Right atrium auricular region (tissue), 2 donors: ENCODE results near the gene RNF125. TPM values are rescaled to one million over a fixed set of nuclear protein-coding genes. Genes with fewer than 3 reads are reported as not detected.

Experiments
- DNase-seq: peaks from one replicate; pipeline ENCODE4 v3.0.0-alpha.2; 2019; ENCODE audit warnings: low spot score
- H3K27ac ChIP-seq, 2 donors: fragments of 200-600 bp; sonication (generic); 1 replicate in 1 of 2; 2 replicates in 1 of 2; pipeline ENCODE4 v1.5.1; 2016 to 2019
- H3K27me3 ChIP-seq, 2 donors: fragments of 200-600 bp; sonication (generic); one replicate each; pipeline versions ENCODE4 v1.5.1 to v1.6.0; 2017 to 2019
- H3K36me3 ChIP-seq: fragments of 200-600 bp; sonication (generic); one replicate; pipeline ENCODE4 v1.5.1; 2016
- H3K4me1 ChIP-seq, 2 donors: fragments of 200-600 bp; sonication (generic); one replicate each; pipeline versions ENCODE4 v1.5.1 to v1.6.0; 2017 to 2019
- H3K4me3 ChIP-seq, 2 donors: fragments of 200-600 bp; sonication (generic); 1 replicate in 1 of 2; 2 replicates in 1 of 2; pipeline ENCODE4 v1.5.1; 2017 to 2019; ENCODE audit warnings: mild to moderate bottlenecking in 1 of 2, moderate library complexity in 1 of 2
- H3K9me3 ChIP-seq, 2 donors: fragments of 200-600 bp; sonication (generic); one replicate each; pipeline ENCODE4 v1.5.1; 2019
- total RNA-seq, 2 donors: library from RNA; depleted of rRNA; stranded (reverse); fragments of >200 nt; gene quantifications; one replicate each; pipeline ENCODE4 v1.1.0, GENCODE V29; 2016
- TF ChIP-seq, protein P1 (sequence below), 2 donors: fragments of 200-600 bp; sonication (generic); IDR thresholded peaks; one replicate each; pipeline ENCODE4 v1.5.1; 2019; ENCODE audit warnings: antibody characterized with exemption in 2 of 2

Gene RNF125
- total RNA-seq, 2 donors from 2014 or later: 1.7 to 5.6 TPM

DNA sequence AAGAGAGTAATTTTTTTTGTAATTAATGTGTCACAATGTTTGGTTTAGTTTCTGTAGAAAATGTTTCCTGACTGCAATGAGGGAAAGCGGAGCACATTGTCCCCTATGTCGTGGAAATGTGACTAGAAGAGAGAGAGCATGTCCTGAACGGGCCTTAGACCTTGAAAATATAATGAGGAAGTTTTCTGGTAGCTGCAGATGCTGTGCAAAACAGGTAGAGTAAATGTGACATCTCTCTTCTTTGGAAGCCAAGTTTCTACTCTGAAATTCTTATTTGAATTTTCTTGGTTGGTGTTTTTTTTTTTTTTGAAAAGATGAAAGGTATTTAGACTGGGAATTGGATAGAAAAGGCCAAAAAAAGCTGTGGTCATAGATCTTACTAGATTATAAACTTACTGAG, 93.1 kb downstream of the RNF125 start:
- TF ChIP-seq, protein P1, sequence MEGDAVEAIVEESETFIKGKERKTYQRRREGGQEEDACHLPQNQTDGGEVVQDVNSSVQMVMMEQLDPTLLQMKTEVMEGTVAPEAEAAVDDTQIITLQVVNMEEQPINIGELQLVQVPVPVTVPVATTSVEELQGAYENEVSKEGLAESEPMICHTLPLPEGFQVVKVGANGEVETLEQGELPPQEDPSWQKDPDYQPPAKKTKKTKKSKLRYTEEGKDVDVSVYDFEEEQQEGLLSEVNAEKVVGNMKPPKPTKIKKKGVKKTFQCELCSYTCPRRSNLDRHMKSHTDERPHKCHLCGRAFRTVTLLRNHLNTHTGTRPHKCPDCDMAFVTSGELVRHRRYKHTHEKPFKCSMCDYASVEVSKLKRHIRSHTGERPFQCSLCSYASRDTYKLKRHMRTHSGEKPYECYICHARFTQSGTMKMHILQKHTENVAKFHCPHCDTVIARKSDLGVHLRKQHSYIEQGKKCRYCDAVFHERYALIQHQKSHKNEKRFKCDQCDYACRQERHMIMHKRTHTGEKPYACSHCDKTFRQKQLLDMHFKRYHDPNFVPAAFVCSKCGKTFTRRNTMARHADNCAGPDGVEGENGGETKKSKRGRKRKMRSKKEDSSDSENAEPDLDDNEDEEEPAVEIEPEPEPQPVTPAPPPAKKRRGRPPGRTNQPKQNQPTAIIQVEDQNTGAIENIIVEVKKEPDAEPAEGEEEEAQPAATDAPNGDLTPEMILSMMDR (IDR thresholded peaks at IDR 0.05): no peak
- Histone ChIP-seq H3K4me3 (no peak overlapping the region), H3K27ac (no peak overlapping the region), H3K27me3 (no peaks in the 10 kb centered on the region), H3K9me3 (no peaks in the 10 kb centered on the region), H3K36me3 (peaks cover 3% of the 10 kb centered on the region), H3K4me1 (no peaks in the 10 kb centered on the region)
- no peak for DNase-seq

DNA sequence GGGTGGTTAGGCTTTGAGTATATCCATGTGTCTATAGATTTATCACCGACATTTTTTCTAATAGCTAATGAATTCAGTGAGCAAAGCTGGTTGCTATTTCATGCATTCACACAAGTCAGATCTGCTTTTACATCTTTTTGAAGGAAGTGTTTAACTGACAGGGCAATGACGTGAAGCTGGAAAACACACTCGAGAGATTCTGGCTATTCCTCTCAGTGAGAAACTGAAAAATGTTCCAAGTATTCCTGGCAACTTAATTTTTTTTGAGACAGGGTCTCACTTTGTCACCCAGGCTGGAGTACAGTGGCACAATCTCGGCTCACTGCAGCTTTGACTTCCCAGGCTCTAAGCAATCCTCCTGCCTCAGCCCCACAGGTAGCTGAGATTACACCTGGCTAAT, 94.2 kb downstream of the RNF125 start:
- Histone ChIP-seq H3K4me3 (no peak overlapping the region), H3K27ac (no peak overlapping the region), H3K4me1 (no peaks in the 10 kb centered on the region), H3K36me3 (peaks cover 3% of the 10 kb centered on the region), H3K9me3 (no peaks in the 10 kb centered on the region), H3K27me3 (no peaks in the 10 kb centered on the region)
- DNase-seq: no peak
- TF ChIP-seq, protein P1 (IDR thresholded peaks at IDR 0.05): no peak

DNA sequence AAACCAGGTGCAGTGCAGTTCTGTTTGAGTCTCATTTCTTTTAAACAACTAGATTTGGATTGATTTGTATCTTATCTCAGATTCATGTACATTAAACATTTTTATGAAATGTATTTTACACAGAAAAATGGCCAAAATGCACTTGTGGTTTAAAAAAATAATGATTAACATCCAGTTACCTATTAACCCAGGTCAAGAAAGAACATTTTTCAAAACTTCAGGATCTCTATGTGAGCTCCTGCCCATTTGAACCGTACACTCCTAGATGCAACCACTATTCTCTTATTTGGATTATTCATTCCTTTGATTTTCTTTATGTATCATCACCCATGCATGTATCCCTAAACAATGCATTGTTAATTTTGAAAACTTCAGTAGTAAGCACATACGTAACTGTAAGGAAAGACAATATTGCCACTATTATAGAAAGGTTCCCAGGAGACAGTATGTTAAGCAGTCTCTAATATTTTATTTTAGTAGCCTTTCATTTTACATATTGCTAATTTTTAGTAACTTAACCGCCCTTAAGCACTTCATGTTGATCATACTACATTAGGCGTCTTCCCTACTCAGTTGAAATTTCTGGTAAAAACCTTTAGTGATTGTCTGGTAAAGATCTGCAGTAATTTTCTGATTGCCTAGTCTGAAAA, 95.8 kb downstream of the RNF125 start:
- no peak overlapping the region for H3K27ac ChIP-seq
- TF ChIP-seq, protein P1 (IDR thresholded peaks at IDR 0.05): no peak
- no peaks in the 10 kb centered on the region for H3K27me3 ChIP-seq
- no peak overlapping the region for H3K4me3 ChIP-seq
- no peak for DNase-seq
- peaks cover 8% of the 10 kb centered on the region for H3K36me3 ChIP-seq
- no peaks in the 10 kb centered on the region for H3K9me3 ChIP-seq
- no peaks in the 10 kb centered on the region for H3K4me1 ChIP-seq

DNA sequence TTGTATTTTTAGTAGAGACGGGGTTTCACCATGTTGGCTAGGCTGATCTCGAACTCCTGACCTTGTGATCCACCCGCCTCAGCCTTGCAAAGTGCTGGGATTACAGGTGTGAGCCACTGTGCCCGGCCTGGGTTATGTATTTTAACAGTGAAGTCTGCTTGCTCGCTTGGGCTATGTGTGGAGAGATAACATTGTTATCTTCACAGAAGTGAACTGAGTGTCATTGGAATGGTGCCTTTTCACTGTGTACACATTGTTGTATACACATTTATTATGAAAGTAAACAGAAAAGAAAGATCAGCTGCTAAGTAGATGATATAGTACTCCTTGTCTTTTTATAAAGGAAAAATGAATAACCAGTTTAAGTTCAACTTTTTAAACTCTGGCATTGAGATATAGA, 103.4 kb downstream of the RNF125 start:
- TF ChIP-seq, protein P1 (IDR thresholded peaks at IDR 0.05): no peak
- Histone ChIP-seq H3K27me3 (no peaks in the 10 kb centered on the region), H3K36me3 (peaks cover 39% of the 10 kb centered on the region), H3K4me3 (no peak overlapping the region), H3K4me1 (no peaks in the 10 kb centered on the region), H3K9me3 (no peaks in the 10 kb centered on the region), H3K27ac (no peak overlapping the region)
- DNase-seq: no peak

Other genes starting within 250 kb of the RNF125 start
- 10 to 100 TPM; 27.2 to 33.8 TPM for gene TRAPPC8, start 75.7 kb upstream of the RNF125 start, total RNA-seq
- gene RNF138, start 73.0 kb downstream of the RNF125 start, total RNA-seq: 10 to 100 TPM in 1 of 2 donors, 1 to 10 TPM in 1; 5.5 to 11.3 TPM
- gene MEP1B, start 171.2 kb downstream of the RNF125 start, total RNA-seq: not detected